CD4-positive, CD25-positive, alpha-beta regulatory T cell (primary cell): ENCODE measurements around the gene ACKR3. TPM values are rescaled to one million over a fixed set of nuclear protein-coding genes. Genes with fewer than 3 reads are reported as not detected.

ENCODE experiments used
- ATAC-seq, 2 donors: fragments of 150-1000 bp; cut with Tn5 transposase; one replicate each; pipeline ENCODE4 v1.10.0; 2021; ENCODE audit warnings: low read depth in 2 of 2, moderate number of reproducible peaks in 2 of 2, moderate library complexity in 1 of 2
- DNase-seq, 3 donors: peaks; one replicate each; pipeline versions ENCODE4 v3.0.0 to v3.0.0-alpha.2; 2012 to 2022; ENCODE audit warnings: mixed read lengths in 1 of 3
- H3K27ac ChIP-seq: one replicate; pipeline ENCODE4 v1.7.0; 2013; ENCODE audit warnings: mild to moderate bottlenecking, low read length; ENCODE audit not compliant: insufficient read depth, poor library complexity, severe bottlenecking
- H3K27me3 ChIP-seq: one replicate; pipeline ENCODE4 v1.7.0; 2013; ENCODE audit warnings: low read length; ENCODE audit not compliant: control insufficient read depth, insufficient read depth
- H3K36me3 ChIP-seq: one replicate; pipeline ENCODE4 v1.7.0; 2013; ENCODE audit warnings: mild to moderate bottlenecking, low read length, moderate library complexity; ENCODE audit not compliant: control insufficient read depth, insufficient read depth
- H3K4me1 ChIP-seq: 2 replicates; pipeline ENCODE4 v1.7.0; 2013; ENCODE audit warnings: mild to moderate bottlenecking, low read length; ENCODE audit not compliant: insufficient read depth, control insufficient read depth, poor library complexity, severe bottlenecking
- H3K4me3 ChIP-seq: one replicate; pipeline ENCODE4 v1.7.0; 2013; ENCODE audit warnings: low read depth, mild to moderate bottlenecking, low read length, moderate library complexity
- H3K9me3 ChIP-seq, 2 experiments: 1 replicate in 1 of 2; 2 replicates in 1 of 2; pipeline ENCODE4 v1.7.0; 2013; ENCODE audit warnings: low read length in 2 of 2, mild to moderate bottlenecking in 1 of 2, moderate library complexity in 1 of 2; ENCODE audit not compliant: control insufficient read depth in 2 of 2
- H3K27ac Mint-ChIP-seq, 3 donors: one replicate each; pipeline ENCODE4 v1.8.0; 2020 to 2022; ENCODE audit warnings: mild to moderate bottlenecking in 3 of 3, mixed read lengths in 3 of 3, moderate library complexity in 2 of 3
- H3K27me3 Mint-ChIP-seq: one replicate; pipeline ENCODE4 v1.8.0; 2022; ENCODE audit warnings: mild to moderate bottlenecking, mixed read lengths
- H3K36me3 Mint-ChIP-seq: one replicate; pipeline ENCODE4 v1.8.0; 2020; ENCODE audit warnings: mixed read lengths
- H3K4me1 Mint-ChIP-seq, 4 donors: one replicate each; pipeline ENCODE4 v1.8.0; 2020 to 2022; ENCODE audit warnings: mixed read lengths in 4 of 4, mild to moderate bottlenecking in 1 of 4
- H3K4me3 Mint-ChIP-seq, 4 donors: one replicate each; pipeline ENCODE4 v1.8.0; 2020 to 2022; ENCODE audit warnings: mild to moderate bottlenecking in 4 of 4, mixed read lengths in 4 of 4, moderate library complexity in 3 of 4
- H3K9me3 Mint-ChIP-seq, 7 donors: one replicate each; pipeline ENCODE4 v1.8.0; 2020 to 2022; ENCODE audit warnings: mixed read lengths in 7 of 7, mild to moderate bottlenecking in 3 of 7, moderate library complexity in 2 of 7
- polyA plus RNA-seq, 4 donors: library from polyadenylated mRNA; unstranded; fragments of 300-500 nt; fragmentation: Illumina TruSeq; gene quantifications; one replicate each; pipeline ENCODE4 v1.2.3, GENCODE V29; 2021
- total RNA-seq: library from RNA; stranded (reverse); gene quantifications from one replicate; pipeline ENCODE4 v1.2.3, GENCODE V29; 2022

Gene ACKR3
- total and polyA plus RNA-seq, 5 donors from 2014 or later: 3.0 to 7.9 (median 4.7) TPM

- Mint-ChIP-seq H3K27me3 (no peaks in the 10 kb centered on the region), H3K4me3 (no peak overlapping the region), H3K27ac (no peak overlapping the region), H3K4me1 (no peaks in the 10 kb centered on the region), H3K9me3 (peaks cover 0 to 4% (median 0%) of the 10 kb centered on the region in 7 donors), H3K36me3 (peaks cover 31% of the 10 kb centered on the region)
- no peak overlapping the region for H3K4me3 ChIP-seq
- no peaks in the 10 kb centered on the region for H3K4me1 ChIP-seq
- ATAC-seq: no peak
- no peaks in the 10 kb centered on the region for H3K27me3 ChIP-seq
- H3K9me3 ChIP-seq: no peaks in the 10 kb centered on the region
- H3K36me3 ChIP-seq: peaks cover 34% of the 10 kb centered on the region
- H3K27ac ChIP-seq: no peak overlapping the region
- no peak for DNase-seq
Measured at GRCh38 chr2:236582968-236583367, 13.3 kb downstream of the ACKR3 start.

- H3K4me1 ChIP-seq: no peaks in the 10 kb centered on the region
- no peak for ATAC-seq
- H3K27me3 Mint-ChIP-seq: no peaks in the 10 kb centered on the region
- H3K4me1 Mint-ChIP-seq: no peaks in the 10 kb centered on the region
- no peak for DNase-seq
- H3K27ac ChIP-seq: no peak overlapping the region
- peaks cover 31% of the 10 kb centered on the region for H3K36me3 Mint-ChIP-seq
- peaks cover 34% of the 10 kb centered on the region for H3K36me3 ChIP-seq
- H3K9me3 Mint-ChIP-seq: peaks cover 0 to 4% (median 0%) of the 10 kb centered on the region in 7 donors
- no peaks in the 10 kb centered on the region for H3K9me3 ChIP-seq
- no peak overlapping the region for H3K4me3 Mint-ChIP-seq
- no peak overlapping the region for H3K4me3 ChIP-seq
- H3K27ac Mint-ChIP-seq: no peak overlapping the region
- no peaks in the 10 kb centered on the region for H3K27me3 ChIP-seq
Measured at GRCh38 chr2:236583621-236584203, 14.1 kb downstream of the ACKR3 start.

GRCh38 chr2:236584521-236585384 lies 15.1 kb downstream of the ACKR3 start:
- Histone ChIP-seq H3K4me3 (no peak overlapping the region), H3K36me3 (peaks cover 32% of the 10 kb centered on the region), H3K27me3 (no peaks in the 10 kb centered on the region), H3K27ac (no peak overlapping the region), H3K4me1 (no peaks in the 10 kb centered on the region), H3K9me3 (no peaks in the 10 kb centered on the region)
- peaks cover 0 to 4% (median 0%) of the 10 kb centered on the region in 7 donors for H3K9me3 Mint-ChIP-seq
- H3K27me3 Mint-ChIP-seq: no peaks in the 10 kb centered on the region
- H3K36me3 Mint-ChIP-seq: peaks cover 31% of the 10 kb centered on the region
- no peaks in the 10 kb centered on the region for H3K4me1 Mint-ChIP-seq
- ATAC-seq (no peak), DNase-seq (no peak)
- H3K27ac Mint-ChIP-seq: peak overlapping the region in 2 of 3 donors; percentile 35 to 38
- H3K4me3 Mint-ChIP-seq: no peak overlapping the region

- H3K4me1 Mint-ChIP-seq: no peaks in the 10 kb centered on the region
- peaks cover 21% of the 10 kb centered on the region for H3K36me3 ChIP-seq
- no peak for ATAC-seq
Measured at GRCh38 chr2:236585966-236586365, 16.3 kb downstream of the ACKR3 start.

GRCh38 chr2:236587861-236588815 lies 18.5 kb downstream of the ACKR3 start:
- peaks cover 11% of the 10 kb centered on the region for H3K36me3 Mint-ChIP-seq
- H3K27me3 Mint-ChIP-seq: no peaks in the 10 kb centered on the region
- peaks cover 0 to 4% (median 0%) of the 10 kb centered on the region in 7 donors for H3K9me3 Mint-ChIP-seq
- Histone ChIP-seq H3K4me1 (no peaks in the 10 kb centered on the region), H3K9me3 (no peaks in the 10 kb centered on the region), H3K4me3 (no peak overlapping the region), H3K27me3 (no peaks in the 10 kb centered on the region), H3K36me3 (peaks cover under 1% of the 10 kb centered on the region), H3K27ac (no peak overlapping the region)
- ATAC-seq (no peak), DNase-seq (no peak)
- no peak overlapping the region for H3K4me3 Mint-ChIP-seq
- H3K27ac Mint-ChIP-seq: no peak overlapping the region
- no peaks in the 10 kb centered on the region for H3K4me1 Mint-ChIP-seq

More at GRCh38 chr2:236585966-236586365, 16.3 kb downstream of the ACKR3 start:
- peaks cover 22% of the 10 kb centered on the region for H3K36me3 Mint-ChIP-seq
- Histone ChIP-seq H3K9me3 (no peaks in the 10 kb centered on the region), H3K4me3 (no peak overlapping the region), H3K4me1 (no peaks in the 10 kb centered on the region), H3K27me3 (no peaks in the 10 kb centered on the region), H3K27ac (no peak overlapping the region)
- H3K27ac Mint-ChIP-seq: no peak overlapping the region
- peaks cover 0 to 4% (median 0%) of the 10 kb centered on the region in 7 donors for H3K9me3 Mint-ChIP-seq
- H3K27me3 Mint-ChIP-seq: no peaks in the 10 kb centered on the region
- no peak overlapping the region for H3K4me3 Mint-ChIP-seq
- no peak for DNase-seq

- H3K27ac ChIP-seq: no peak overlapping the region
- H3K9me3 ChIP-seq: no peaks in the 10 kb centered on the region
- Mint-ChIP-seq H3K36me3 (peaks cover 8% of the 10 kb centered on the region), H3K4me1 (no peaks in the 10 kb centered on the region), H3K9me3 (peaks cover 0 to 4% (median 0%) of the 10 kb centered on the region in 7 donors), H3K27me3 (no peaks in the 10 kb centered on the region), H3K27ac (no peak overlapping the region), H3K4me3 (no peak overlapping the region)
- no peaks in the 10 kb centered on the region for H3K27me3 ChIP-seq
- H3K4me1 ChIP-seq: no peaks in the 10 kb centered on the region
- no peaks in the 10 kb centered on the region for H3K36me3 ChIP-seq
- ATAC-seq (no peak), DNase-seq (no peak)
- H3K4me3 ChIP-seq: no peak overlapping the region
Measured at GRCh38 chr2:236588932-236589592, 19.4 kb downstream of the ACKR3 start.

- Histone ChIP-seq H3K27me3 (no peaks in the 10 kb centered on the region), H3K36me3 (no peaks in the 10 kb centered on the region), H3K4me1 (no peaks in the 10 kb centered on the region), H3K27ac (no peak overlapping the region), H3K9me3 (no peaks in the 10 kb centered on the region), H3K4me3 (no peak overlapping the region)
- no peak for DNase-seq
- ATAC-seq: no peak
- Mint-ChIP-seq H3K9me3 (peaks cover 0 to 3% (median 0%) of the 10 kb centered on the region in 7 donors), H3K4me3 (no peak overlapping the region), H3K4me1 (no peaks in the 10 kb centered on the region), H3K36me3 (no peaks in the 10 kb centered on the region), H3K27me3 (no peaks in the 10 kb centered on the region), H3K27ac (no peak overlapping the region)
Measured at GRCh38 chr2:236590846-236591245, 21.2 kb downstream of the ACKR3 start.
